ENCODE results near the gene SDHB.

Gene SDHB

GRCh38 chr1:16971341-16972188 is 82.3 kb downstream of the SDHB start:
- peaks cover 15% of the 10 kb centered on the region for H3K4me1 ChIP-seq (ENCODE audit: control insufficient read depth, insufficient read depth, low read length)
- H3K9ac ChIP-seq (ENCODE audit: low read depth, low read length) = no peak overlapping the region
- no peaks in the 10 kb centered on the region for H3K27me3 ChIP-seq (ENCODE audit: control insufficient read depth, insufficient read depth, low read length)
- H3K9me3 ChIP-seq (replicated peaks; ENCODE audit: low read length) = no peaks in the 10 kb centered on the region
- no peak overlapping the region for H3K4me3 ChIP-seq (ENCODE audit: low read length)
- H3K36me3 ChIP-seq (ENCODE audit: insufficient read depth, low read length) = peaks cover 21% of the 10 kb centered on the region
- H3K4me2 ChIP-seq (ENCODE audit: low read length) = no peak overlapping the region

DNA sequence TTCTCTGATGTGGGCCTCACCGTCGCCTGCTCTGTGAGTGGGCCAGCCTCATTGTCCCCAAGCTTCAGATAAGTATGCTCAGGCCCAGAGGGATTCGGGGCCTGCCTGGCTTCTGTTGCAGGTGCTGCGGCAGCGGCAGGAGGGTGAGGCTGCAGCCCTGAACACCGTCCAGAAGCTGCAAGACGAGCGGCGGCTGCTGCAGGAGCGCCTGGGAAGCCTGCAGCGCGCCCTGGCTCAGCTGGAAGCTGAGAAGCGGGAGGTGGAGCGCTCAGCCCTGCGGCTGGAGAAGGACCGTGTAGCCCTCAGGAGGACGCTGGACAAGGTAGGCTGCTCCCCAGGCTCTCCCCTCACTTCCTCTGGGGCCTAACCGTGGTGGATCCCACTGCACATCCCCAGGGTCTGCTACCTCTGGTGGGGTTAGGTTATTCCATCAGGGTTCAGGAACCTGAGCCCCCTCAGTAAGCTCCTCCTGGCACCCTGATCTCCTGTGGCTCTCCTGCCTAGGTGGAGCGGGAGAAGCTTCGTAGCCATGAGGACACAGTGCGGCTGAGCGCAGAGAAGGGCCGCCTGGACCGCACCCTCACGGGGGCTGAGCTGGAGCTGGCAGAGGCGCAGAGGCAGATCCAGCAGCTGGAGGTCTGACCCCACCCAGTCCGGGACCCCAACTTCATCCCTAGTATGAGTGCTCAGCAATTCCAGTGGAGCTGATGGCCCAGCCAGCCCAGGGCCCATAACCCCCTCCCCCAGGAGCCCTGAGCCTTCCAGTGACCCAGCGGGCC is 83.5 kb downstream of the SDHB start:
- Histone ChIP-seq H3K9ac (ENCODE audit: low read depth, low read length) (no peak overlapping the region), H3K36me3 (ENCODE audit: insufficient read depth, low read length) (peaks cover 25% of the 10 kb centered on the region), H3K4me2 (ENCODE audit: low read length) (no peak overlapping the region)

DNA sequence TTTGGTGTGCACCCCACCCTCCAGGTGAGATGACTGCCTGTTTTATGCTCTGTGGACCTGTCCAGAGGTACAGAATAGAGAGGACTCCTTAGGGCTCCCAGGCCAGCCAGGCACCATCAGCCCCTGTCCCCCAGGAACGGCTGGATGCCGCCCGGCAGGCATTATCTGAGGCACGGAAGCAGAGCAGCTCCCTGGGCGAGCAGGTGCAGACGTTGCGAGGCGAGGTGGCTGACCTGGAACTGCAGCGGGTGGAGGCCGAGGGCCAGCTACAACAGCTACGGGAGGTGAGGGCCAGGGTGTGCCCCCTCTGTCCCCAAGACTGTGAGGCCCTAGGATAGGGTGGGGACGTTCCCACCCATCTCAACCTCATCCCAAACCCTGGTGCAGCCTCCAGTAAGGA is 84.2 kb downstream of the SDHB start:
- Histone ChIP-seq H3K4me3 (ENCODE audit: low read length) (no peak overlapping the region), H3K4me2 (ENCODE audit: low read length) (no peak overlapping the region), H3K9me3 (replicated peaks; ENCODE audit: low read length) (no peaks in the 10 kb centered on the region), H3K27me3 (ENCODE audit: control insufficient read depth, insufficient read depth, low read length) (no peaks in the 10 kb centered on the region), H3K9ac (ENCODE audit: low read depth, low read length) (no peak overlapping the region), H3K36me3 (ENCODE audit: insufficient read depth, low read length) (peaks cover 23% of the 10 kb centered on the region), H3K4me1 (ENCODE audit: control insufficient read depth, insufficient read depth, low read length) (peaks cover 15% of the 10 kb centered on the region)

More for the DNA sequence above, 83.5 kb downstream of the SDHB start:
- Histone ChIP-seq H3K27me3 (ENCODE audit: control insufficient read depth, insufficient read depth, low read length) (no peaks in the 10 kb centered on the region), H3K4me3 (ENCODE audit: low read length) (no peak overlapping the region), H3K9me3 (replicated peaks; ENCODE audit: low read length) (no peaks in the 10 kb centered on the region), H3K4me1 (ENCODE audit: control insufficient read depth, insufficient read depth, low read length) (peaks cover 15% of the 10 kb centered on the region)

GRCh38 chr1:16969057-16969611 is 84.7 kb downstream of the SDHB start:
- Histone ChIP-seq H3K4me1 (ENCODE audit: control insufficient read depth, insufficient read depth, low read length) (peaks cover 15% of the 10 kb centered on the region), H3K4me3 (ENCODE audit: low read length) (no peak overlapping the region), H3K4me2 (ENCODE audit: low read length) (no peak overlapping the region)

More at GRCh38 chr1:16969057-16969611, 84.7 kb downstream of the SDHB start:
- Histone ChIP-seq H3K27me3 (ENCODE audit: control insufficient read depth, insufficient read depth, low read length) (no peaks in the 10 kb centered on the region), H3K9ac (ENCODE audit: low read depth, low read length) (no peak overlapping the region), H3K36me3 (ENCODE audit: insufficient read depth, low read length) (peaks cover 23% of the 10 kb centered on the region), H3K9me3 (replicated peaks; ENCODE audit: low read length) (no peaks in the 10 kb centered on the region)
